Skeletal muscle cell (primary cell): ENCODE measurements around the gene USP43.
"Not testable (repeated sequence)": the region's sequence is repeated elsewhere in the genome, so short reads cannot be mapped to it uniquely, and the experiment has no call there.

Experiments used
- DNase-seq: peaks from one replicate; pipeline ENCODE4 v3.0.0-alpha.2; 2010; ENCODE audit warnings: low read depth
- H3K4me3 ChIP-seq: 2 replicates; pipeline ENCODE4 v1.5.1; 2011; ENCODE audit warnings: low read depth, mild to moderate bottlenecking, control low read depth, low read length, moderate library complexity

The USP43 gene

DNA sequence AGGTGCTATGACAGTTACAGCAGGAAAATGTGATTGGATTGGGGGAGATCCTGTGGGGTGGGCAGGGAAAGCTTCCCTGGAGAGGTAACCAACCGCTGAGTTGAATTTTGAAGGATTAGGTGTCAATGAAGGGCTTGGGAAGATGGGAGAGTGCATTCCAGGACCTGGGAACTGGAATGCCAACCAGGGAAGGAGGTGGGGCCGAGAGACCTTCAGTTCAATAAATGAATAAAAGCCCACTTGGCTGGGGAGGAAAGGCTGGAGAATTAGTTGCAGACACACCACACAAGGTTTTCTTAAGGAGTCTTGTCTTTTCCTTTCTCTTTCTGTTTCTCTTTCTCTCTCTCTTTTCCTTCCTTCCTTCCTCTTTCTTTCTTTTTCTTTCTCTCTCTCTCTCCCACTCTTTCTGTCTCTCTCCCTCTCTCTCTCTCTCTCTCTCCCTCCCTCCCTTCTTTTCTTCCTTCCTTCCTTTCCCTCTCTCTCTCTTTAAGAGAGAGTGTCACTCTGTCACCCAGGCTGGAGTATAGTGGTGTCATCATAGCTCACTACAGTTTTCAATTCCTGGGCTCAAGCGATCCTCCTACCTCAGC, 3.3 kb downstream of the USP43 start:
- no peak for DNase-seq
- H3K4me3 ChIP-seq: no peak overlapping the region

DNA sequence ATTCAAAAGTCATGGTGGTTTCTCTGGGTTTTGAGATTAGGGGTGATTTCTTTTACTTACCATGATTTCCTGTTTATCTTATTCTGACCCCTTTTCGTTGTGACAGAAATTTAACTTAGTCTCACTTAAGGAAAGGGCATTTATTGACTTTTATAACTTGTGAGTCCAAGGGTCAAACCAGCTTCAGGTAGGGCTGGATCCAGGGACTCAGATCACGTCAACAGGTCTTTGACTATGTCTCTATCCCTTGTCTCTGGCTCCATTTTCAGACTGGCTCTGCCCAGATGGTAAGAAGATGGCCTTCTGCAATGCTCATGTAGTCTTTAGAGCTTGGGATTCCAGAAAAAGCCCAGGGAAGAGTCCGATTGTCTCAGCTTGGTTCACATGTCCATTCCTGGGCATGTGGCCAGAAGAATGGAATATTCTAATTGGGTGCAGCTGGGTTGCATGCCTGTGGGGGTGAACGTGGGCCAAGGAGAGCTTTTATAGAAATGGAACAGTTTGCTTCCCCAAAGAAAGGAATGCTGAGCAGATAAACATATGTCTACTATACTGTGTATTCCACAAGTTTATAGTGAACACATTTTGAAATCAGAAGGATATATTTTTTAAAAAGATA, 13.4 kb downstream of the USP43 start:
- DNase-seq: no peak

DNA sequence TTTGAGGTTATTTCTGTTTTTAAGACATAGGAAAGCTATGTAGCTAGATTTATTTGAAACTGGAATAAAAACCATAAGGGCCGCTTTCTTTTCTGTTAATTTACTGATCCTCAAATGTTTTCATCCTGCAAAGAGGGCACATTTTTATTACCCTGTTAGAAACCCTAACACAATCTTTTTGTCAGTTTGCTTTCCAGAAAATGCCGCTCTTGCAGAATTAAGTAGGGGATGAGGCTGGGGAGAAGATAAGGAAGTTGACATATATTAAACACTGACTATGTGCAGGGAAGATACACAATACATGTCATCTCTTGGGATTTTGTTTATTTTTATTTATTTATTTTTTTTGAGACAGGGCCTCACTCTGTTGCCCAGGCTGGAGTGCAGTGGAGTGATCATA, 15.7 kb downstream of the USP43 start:
- H3K4me3 ChIP-seq: no peak overlapping the region
- DNase-seq: no peak

More for the DNA sequence above, 13.4 kb downstream of the USP43 start:
- no peak overlapping the region for H3K4me3 ChIP-seq

DNA sequence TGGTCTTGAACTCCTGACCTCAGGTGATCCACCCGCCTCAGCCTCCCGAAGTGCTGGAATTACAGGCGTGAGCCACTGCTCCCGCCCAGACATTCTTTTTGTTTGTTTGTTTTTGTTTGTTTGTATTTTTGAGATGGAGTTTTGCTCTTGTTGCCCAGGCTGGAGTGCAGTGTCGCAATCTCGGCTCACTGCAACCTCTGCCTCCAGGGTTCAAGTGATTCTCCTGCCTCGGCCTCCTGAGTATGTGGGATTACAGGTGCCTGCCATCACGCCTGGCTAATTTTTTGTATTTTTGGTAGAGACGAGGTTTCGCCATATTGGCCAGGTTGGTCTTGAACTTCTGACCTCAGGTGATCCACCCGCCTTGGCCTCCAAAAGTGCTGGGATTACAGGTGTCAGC, 18.2 kb downstream of the USP43 start:
- DNase-seq, H3K4me3 ChIP-seq: not testable (repeated sequence)

DNA sequence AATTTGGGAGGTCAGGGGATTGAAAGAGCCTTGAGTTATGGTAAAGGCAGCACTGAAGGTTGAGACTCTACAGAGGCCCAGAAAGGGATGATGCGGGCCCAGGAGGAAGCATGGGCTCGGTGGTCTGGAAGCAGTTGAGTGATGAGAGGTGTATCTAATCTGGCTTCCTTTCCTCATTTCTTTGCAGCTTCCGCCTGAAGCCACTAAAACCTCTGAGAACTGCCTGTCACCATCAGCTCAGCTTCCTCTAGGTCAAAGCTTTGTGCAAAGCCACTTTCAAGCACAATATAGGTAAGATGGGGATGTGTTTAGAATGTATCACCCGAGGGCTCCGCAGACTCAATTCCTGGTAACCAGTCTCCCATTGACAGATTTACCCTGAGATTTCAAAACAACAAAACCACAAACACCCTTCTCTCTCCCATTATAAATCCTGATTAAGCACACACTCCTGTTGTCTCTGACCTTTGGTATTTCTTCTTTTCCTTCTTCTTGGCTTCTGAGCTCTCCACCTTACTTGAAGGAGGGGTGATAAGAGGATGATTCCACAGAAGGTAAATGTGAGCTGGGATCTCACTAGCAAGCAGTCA, 21.2 kb downstream of the USP43 start:
- DNase-seq: no peak
- no peak overlapping the region for H3K4me3 ChIP-seq

DNA sequence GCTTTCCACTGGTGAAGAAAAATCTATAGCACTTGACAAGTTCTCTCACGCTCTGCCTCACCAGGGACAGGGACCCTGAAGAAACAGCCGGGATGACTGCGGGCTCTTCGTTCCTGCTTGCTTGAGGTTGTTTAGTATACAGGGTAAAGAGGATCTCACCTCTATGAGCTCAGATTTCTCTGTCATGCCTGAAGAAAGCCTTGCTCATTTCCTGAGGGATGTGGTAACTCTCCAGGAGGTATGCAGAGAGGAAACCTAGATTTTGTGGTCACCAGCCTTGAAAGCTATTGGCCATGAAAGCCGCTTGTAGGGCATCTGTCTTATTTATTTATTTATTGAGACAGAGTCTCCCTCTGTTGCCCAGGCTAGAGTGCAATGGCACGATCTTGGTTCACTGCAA, 23.2 kb downstream of the USP43 start:
- DNase-seq: no peak
- H3K4me3 ChIP-seq: no peak overlapping the region

DNA sequence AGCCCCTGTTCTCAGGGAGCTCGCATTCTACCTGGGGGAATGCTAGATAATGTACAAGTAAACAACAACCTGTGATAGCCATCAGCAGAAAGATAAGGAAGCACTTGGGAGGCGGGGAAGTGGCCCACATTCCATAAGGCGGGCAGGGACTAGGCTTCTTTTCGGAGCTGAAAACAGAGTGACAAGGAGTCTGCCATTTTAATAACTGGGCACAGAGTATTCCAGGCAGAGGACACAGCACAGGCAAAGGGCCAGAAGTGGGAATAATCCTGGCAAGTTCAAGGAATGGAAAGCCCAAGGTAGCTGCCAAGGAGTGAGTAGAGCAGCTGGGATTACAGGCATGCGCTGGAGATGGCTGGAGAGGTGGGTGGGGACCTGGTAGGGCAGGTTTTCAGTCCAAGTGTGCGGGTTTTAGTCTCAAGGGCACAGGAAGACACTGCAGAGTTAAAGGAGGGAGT, 24.3 kb downstream of the USP43 start:
- no peak overlapping the region for H3K4me3 ChIP-seq
- no peak for DNase-seq

DNA sequence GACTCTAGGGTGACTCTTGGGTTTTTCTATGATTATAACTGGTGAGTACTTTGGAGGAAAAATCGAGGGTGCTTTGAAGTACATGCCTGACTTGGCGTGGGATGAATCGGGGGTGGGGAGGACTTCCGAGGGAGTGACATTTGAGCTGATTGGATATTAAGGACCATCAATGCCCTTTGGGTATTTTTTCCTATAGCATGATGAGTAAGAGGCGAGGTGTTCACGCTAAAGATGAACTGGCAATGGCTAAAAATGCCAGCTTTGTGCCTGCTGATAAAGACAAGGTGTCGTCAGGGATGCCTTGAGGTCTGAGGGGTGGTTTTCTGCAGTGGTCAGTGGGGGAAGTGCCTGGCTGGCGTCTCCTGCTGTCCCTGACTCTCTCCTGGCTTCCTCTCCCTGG, 25.3 kb downstream of the USP43 start:
- no peak for DNase-seq
- no peak overlapping the region for H3K4me3 ChIP-seq

DNA sequence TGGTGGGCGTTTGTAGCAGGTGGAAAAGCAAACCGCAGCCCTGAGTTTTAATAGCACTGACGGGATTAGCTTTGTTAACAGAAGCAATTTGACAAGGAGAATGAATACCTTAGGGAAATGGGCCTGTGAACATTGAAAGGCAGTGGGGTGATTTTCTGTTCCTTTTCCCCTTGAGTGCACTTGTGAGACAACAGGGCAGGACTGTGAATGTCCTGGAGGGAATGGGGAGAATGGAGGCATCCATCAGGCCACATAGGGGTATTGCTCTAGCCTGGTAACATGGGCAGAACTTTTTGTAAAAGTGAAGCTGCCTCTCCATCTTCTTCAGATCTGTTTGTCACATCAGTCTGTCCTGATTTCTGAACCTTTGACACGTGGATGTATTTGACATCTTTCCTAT, 26.2 kb downstream of the USP43 start:
- no peak overlapping the region for H3K4me3 ChIP-seq
- DNase-seq: no peak

DNA sequence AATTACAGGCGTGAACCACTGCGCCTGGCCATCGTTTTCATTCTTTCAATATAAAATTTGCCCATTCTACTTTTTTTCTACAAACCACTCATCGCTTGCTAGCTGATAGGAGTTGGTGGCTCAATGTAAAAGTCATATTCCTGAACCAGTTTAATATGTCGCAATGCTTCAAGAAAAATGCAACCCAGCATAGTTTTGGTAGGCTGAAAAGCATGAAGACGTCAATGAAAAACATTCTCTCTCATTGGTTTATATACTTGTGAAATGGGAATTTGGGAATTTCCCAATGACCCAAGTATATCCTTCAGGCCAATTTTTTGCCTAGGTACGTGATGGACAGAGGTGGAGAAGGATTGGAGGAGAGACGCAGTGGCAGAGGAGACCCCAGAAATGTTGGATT, 26.9 kb downstream of the USP43 start:
- no peak overlapping the region for H3K4me3 ChIP-seq
- no peak for DNase-seq

DNA sequence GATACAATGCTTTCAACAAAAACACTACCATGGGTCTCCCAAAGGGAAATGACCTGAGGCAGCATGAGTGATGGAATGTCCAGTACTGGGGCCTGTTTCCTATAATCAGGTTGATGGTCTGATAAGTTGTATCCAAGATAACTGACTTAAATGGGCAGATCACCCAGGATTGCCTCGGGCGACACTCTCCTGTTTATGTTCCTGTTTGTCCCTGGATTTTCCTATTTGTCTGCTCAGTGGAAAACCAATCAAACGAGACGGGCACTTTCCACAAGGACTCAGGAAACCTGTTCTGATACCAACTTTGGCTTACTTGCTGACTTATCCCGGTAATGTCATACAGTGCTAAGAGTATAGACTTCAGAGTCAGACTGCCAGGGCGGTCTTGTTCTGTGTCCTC, 27.4 kb downstream of the USP43 start:
- no peak for DNase-seq

DNA sequence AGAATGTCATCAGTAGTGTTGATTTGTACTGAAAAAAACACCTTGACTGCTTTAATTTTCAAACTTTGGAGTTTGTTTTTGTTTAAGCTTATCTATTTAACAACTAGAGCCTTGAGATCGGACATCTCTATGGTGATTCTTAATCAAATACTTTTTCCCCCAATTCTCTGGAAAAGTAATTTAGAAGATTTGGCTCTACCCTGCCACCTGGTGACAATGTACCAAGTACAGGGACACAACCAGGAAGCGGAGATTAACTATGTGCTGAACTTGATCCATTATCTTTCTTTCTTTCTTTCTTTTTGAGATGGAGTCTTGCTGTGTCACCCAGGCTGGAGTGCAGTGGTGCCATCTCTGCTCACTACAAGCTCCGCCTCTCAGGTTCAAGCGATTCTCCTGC, 30.8 kb downstream of the USP43 start:
- H3K4me3 ChIP-seq: no peak overlapping the region
- DNase-seq: no peak

More for the DNA sequence above, 27.4 kb downstream of the USP43 start:
- no peak overlapping the region for H3K4me3 ChIP-seq

DNA sequence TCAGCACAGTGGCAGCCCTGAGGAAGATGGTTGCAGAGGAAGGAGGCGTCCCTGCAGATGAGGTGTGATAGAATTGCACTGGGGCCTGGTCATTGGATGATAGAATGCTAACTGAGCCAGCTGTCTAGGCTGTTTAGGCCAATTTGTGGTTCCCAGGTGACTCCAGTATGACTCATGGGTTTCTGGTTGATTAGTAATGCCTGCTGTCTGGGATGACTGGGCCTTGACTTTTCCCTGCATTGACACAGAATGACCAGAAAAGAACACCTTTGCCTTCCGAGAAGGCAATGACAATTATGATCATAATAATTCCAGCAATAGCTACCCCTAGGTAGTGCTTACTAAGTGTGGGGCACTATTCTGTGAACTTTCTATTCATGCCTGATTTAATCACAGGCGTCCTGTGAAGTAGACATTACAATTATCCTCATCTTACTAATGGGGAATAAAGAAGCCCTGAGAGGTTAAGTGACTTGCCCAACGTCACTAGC, 31.5 kb downstream of the USP43 start:
- no peak for DNase-seq
- no peak overlapping the region for H3K4me3 ChIP-seq

DNA sequence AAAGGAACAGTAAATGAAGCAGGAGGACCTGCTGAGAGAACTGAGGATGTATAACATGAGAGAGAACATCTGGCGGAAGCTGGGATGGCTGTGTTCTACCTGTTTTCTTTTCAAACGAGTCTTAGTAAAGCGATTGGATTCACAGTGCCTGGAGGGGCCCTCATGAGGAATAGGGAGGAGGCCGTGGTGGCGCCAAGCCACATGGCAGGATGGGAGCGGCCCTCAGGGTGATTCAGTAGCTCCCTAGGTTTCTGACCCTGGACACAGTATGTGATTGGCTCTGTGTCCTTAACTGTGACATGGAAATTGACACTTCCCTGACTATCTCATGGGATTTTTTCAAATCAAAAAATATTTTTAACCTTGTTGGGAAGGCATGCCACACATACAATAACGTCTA, 32.1 kb downstream of the USP43 start:
- DNase-seq: no peak
- no peak overlapping the region for H3K4me3 ChIP-seq

DNA sequence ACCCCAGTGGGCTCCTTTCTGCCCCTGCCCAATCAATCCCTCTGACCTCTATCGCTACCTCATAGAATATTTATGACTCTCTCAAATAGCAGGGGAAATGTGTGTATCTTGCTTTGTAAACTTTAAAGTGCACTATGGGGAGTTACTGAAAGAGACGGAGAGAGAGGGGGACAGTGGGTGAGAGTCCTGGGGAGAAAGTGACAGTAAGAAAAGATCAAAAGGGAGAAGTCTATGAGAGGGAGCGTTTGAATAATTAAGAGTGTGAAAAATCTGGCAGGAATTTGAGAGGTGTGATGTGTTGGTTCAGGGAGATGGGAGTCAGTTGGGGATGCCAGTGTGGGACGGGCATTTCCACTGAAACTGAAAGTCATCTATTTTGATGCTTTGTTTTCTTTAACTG, 32.6 kb downstream of the USP43 start:
- DNase-seq: no peak
- H3K4me3 ChIP-seq: no peak overlapping the region

DNA sequence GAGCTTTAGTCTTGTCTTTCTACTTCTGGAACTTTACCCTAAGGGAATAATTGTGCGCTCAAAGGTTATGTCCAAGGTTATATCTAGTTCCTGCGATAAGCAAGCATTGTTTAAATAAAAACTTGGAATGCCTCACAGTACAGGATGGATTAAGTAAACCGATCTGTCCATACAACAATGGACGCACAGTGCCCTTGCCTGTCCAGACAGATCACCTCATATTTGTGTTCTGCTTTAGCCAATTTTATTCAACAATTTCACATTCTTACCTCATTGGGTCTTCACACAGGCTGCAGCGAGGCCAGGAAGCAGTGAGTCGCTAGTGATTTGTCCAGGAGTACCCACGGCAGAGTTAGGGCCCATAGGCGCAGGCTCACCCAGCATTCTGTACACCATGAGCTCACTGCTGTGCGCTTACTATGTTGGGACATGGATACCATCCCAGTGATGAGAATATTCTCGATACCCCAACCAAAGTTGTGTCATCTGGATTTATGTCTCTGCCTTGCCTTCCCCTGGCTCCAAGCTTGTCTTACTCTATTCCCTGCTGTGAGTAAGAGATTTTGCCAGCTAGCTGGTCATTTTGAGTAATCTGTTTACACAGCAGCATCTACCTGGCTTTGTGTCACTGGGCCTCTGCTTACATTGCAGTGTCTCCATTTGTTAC, 39.8 kb downstream of the USP43 start:
- H3K4me3 ChIP-seq: no peak overlapping the region
- DNase-seq: no peak

DNA sequence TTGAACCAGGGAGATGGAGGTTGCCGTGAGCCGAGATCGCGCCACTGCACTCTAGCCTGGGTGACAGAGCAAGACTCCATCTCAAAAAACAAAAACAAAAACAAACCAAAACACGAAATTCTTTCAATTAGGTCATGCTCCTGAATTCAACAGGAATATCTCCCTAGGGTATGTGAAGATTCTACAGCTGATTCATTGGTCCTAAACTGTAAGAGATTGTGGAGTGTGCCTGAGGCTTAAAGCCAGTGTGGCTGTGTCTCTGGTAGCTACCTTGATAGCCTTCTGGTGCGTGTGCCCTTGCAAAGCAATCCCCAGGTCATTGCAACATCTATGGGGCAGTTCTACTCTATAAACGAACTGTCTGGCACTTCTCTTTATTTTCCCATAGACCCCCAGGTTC, 48.4 kb downstream of the USP43 start:
- no peak for DNase-seq
- no peak overlapping the region for H3K4me3 ChIP-seq

DNA sequence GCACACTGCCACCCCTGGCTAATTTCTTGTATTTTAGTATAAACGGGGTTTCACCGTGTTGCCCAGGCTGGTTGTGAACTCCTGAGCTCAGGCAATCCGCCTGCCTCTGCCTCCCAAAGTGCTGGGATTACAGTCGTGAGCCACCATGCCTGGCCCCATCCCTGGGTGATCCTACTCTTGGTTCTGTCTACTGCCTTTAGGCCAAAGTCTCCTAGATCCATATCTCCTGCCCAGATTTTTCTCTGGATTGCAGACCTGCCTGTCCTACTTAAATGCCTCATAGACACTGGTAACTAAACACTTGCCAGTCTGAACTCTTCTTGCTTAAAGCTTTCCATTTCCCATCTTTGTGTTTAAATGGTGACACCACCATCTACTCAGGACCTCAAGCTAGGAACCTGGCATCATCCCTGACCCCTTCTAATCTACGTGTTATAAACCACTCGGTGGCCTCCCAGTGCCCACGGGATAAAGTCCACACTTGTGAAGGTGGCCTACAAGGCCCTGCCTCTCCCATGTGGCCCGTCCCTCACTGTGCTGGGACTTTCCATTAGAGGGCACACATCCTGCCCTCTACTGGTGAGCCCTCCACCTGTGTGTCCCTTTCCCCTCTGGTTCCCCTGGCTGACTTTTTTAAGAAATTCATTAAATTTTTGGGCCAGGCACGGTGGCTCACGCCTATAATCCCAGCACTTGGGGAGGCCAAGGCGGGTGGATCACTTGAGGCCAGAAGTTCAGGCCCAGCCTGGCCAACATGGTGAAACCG, 51.1 kb downstream of the USP43 start:
- DNase-seq: no peak
- no peak overlapping the region for H3K4me3 ChIP-seq

DNA sequence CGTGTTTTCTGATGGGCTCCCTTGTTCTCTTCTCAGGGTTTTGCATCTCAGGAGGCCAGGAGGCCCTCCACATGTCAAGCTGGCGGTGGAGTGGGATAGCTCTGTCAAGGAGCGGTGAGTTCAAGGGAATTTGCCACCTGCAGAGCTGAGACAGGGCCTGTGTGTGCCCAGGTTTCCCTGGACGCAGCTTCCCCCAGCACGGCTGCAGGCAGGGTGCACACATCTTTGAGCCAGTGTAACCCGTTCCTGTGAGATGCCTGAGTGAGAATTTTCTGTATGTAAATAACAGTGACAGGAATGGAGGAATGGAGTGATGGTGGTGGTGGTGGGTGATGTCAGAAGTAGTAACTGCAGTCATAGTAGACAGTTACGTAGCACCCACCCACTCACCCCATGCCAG, 54.8 kb downstream of the USP43 start:
- no peak overlapping the region for H3K4me3 ChIP-seq
- DNase-seq: no peak
